Measurements from ENCODE around the gene IMMP2L. TPM values are rescaled to one million over a fixed set of nuclear protein-coding genes. Genes with fewer than 3 reads are reported as not detected.
"Not testable (repeated sequence)": the region's sequence is repeated elsewhere in the genome, so short reads cannot be mapped to it uniquely, and the experiment has no call there.

Gene IMMP2L
- 10 to 100 TPM; 14.2 to 25.3 (median 19.7) TPM for total RNA-seq
- long read RNA-seq, partial matches to known transcripts: 0 of 1 reads
- long read RNA-seq, other reads (novel, unspliced or antisense): 1 of 1 reads

DNA sequence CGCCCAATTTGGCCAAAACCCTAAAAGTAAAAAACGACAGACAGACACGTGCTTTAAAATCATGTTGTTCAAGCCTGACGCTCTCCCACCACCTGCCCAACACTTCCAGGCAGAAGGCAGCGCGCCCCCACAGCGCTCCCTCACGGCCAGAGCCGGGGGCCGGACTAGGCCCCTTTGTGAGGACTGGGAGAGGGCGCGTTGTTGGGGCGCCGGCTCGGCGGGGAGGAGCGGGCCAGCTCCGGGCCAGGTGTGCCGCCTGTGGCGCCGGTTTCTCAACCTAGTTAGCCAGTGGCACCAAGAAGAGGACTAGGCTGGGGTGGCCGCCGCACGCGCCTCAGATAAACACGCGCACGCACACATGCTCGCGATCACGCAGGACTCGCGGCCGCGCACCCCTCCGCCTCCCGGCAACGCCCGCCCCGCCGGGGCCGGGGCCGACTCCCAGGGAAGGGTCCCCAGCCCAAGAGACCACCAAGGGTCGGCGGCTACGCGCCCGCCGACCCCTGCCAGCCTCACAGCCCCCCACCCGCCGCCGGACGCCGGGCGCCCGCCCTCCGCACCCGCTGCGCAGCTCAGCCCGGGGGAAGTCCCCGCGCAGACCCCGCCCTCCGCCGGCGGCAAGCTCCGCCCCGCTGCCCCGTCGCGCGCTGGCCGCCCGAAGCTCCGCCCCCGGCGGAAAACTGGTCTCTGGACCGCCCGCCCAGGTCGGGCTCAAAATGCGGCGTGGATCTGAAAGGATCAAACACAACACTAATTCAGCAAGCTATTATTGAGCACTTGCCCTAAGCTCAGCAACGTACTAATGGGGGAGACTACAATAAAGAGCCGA is at the start of gene IMMP2L:
Gene IMMP2L (minus strand): TSS at position 589 of the 829 bp plus-strand sequence.
- WGBS (ENCODE audit: insufficient coverage, low coverage, low lambda C conversion rate, missing lambda C conversion rate): under 1% methylated on average over 14 of the region's 84 CpGs
- peak within 1 kb of the TSS; percentile 87 to 94 (median 90) for H3K27ac ChIP-seq

GRCh38 chr7:111609483-111610254 is 47.4 kb upstream of the IMMP2L start:
- H3K4me3 ChIP-seq; H3K27ac ChIP-seq; ATAC-seq; H3K27me3 ChIP-seq; H3K36me3 ChIP-seq; intact Hi-C loops (cut with DNase I); H3K4me1 ChIP-seq; H3K9me3 ChIP-seq; DNase-seq: not testable (repeated sequence)
- WGBS (ENCODE audit: insufficient coverage, low coverage, low lambda C conversion rate, missing lambda C conversion rate): 96% methylated on average over 9 of the region's 58 CpGs

More for the DNA sequence above, at the start of gene IMMP2L:
- TF ChIP-seq, protein P1, sequence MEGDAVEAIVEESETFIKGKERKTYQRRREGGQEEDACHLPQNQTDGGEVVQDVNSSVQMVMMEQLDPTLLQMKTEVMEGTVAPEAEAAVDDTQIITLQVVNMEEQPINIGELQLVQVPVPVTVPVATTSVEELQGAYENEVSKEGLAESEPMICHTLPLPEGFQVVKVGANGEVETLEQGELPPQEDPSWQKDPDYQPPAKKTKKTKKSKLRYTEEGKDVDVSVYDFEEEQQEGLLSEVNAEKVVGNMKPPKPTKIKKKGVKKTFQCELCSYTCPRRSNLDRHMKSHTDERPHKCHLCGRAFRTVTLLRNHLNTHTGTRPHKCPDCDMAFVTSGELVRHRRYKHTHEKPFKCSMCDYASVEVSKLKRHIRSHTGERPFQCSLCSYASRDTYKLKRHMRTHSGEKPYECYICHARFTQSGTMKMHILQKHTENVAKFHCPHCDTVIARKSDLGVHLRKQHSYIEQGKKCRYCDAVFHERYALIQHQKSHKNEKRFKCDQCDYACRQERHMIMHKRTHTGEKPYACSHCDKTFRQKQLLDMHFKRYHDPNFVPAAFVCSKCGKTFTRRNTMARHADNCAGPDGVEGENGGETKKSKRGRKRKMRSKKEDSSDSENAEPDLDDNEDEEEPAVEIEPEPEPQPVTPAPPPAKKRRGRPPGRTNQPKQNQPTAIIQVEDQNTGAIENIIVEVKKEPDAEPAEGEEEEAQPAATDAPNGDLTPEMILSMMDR (IDR thresholded peaks at IDR 0.05): peak; percentile 15 to 45 (median 42)
- TF ChIP-seq POLR2A (IDR thresholded peaks at IDR 0.05): peak; percentile 70
- peak; percentile 93 for DNase-seq
- peaks cover 0 to 10% (median 0%) of the 10 kb centered on the region in 4 donors for H3K4me1 ChIP-seq
- peak; percentile 95 to 99 (median 97) for ATAC-seq
- H3K4me3 ChIP-seq: peak within 1 kb of the TSS; percentile 71 to 84 (median 73)
- H3K27me3 ChIP-seq: no peaks in the 10 kb centered on the region
- no peaks in the 10 kb centered on the region for H3K9me3 ChIP-seq
- H3K36me3 ChIP-seq: no peaks in the 10 kb centered on the region
- intact Hi-C loops (cut with DNase I): no loop called here

DNA sequence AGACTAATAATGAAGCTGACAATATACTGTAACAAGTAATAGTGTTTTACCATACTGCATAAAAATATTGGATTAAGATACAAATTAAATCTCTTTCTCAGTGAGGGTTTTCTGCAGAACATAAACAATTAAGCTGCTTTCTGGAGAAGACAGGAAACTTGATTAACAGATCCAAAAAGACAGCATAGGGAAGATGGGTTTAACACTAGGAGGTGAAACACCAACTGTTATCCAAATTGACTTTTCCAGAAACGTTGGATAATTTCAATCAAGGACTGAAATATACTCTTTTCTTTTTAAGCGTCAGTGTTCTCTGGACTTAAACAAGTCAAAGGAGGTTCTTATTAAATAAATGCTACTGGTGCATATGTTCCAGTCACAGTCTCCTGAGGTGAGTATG is 45.3 kb upstream of the IMMP2L start:
- DNase-seq (no peak), ATAC-seq (no peak)
- no peak for TF ChIP-seq POLR2A (IDR thresholded peaks at IDR 0.05)
- TF ChIP-seq, protein P1 (IDR thresholded peaks at IDR 0.05): no peak
- 49% methylated on average over 2 of the region's 2 CpGs for WGBS (ENCODE audit: insufficient coverage, low coverage, low lambda C conversion rate, missing lambda C conversion rate)
- Histone ChIP-seq H3K4me1 (no peaks in the 10 kb centered on the region), H3K27me3 (no peaks in the 10 kb centered on the region), H3K36me3 (no peaks in the 10 kb centered on the region), H3K27ac (no peak overlapping the region), H3K9me3 (no peaks in the 10 kb centered on the region), H3K4me3 (no peak overlapping the region)
- intact Hi-C loops (cut with DNase I): no loop called here

- intact Hi-C loops (cut with DNase I): no loop called here
- H3K27me3 ChIP-seq: no peaks in the 10 kb centered on the region
- H3K4me3 ChIP-seq: no peak overlapping the region
- H3K36me3 ChIP-seq: no peaks in the 10 kb centered on the region
- no CpG with 5 or more reads among the region's 1 CpG for WGBS (ENCODE audit: insufficient coverage, low coverage, low lambda C conversion rate, missing lambda C conversion rate)
- ATAC-seq (no peak), DNase-seq (no peak)
- TF ChIP-seq, protein P1 (IDR thresholded peaks at IDR 0.05): no peak
- no peak for TF ChIP-seq POLR2A (IDR thresholded peaks at IDR 0.05)
- H3K4me1 ChIP-seq: no peaks in the 10 kb centered on the region
- H3K9me3 ChIP-seq: no peaks in the 10 kb centered on the region
- H3K27ac ChIP-seq: no peak overlapping the region
Measured at GRCh38 chr7:111605246-111605645, 43.0 kb upstream of the IMMP2L start.

All from right lobe of liver (tissue), 6 donors.